ENCODE measurements around the gene CCDC78. TPM values are rescaled to one million over a fixed set of nuclear protein-coding genes. Genes with fewer than 3 reads are reported as not detected.
"Not testable (repeated sequence)": the region's sequence is repeated elsewhere in the genome, so short reads cannot be mapped to it uniquely, and the experiment has no call there.

Gene CCDC78
- total RNA-seq, 4 donors from 2014 or later: 0.40 to 24.3 (median 0.98) TPM

GRCh38 chr16:712740-713250 is 13.4 kb downstream of the CCDC78 start:
- in situ Hi-C loops (cut with MboI; ENCODE audit: low pct_ligation_motif_present in 1 of 4, low pct_unique_long_range_greater_than_20kb in 1 of 4, low sequenced_read_pairs in 3 of 4): loop anchor here in 2 of 4 donors (5.0 to 10.0 kb wide), 2 partner anchors 72 to 75 kb away; partner anchors contain the start of genes CHTF18 (in 2 of the 2) and RPUSD1 (in 2 of the 2)

GRCh38 chr16:711548-712320 is 14.5 kb downstream of the CCDC78 start:
- Histone ChIP-seq H3K4me1 (peaks cover 10 to 26% (median 20%) of the 10 kb centered on the region in 4 donors), H3K36me3 (no peaks in the 10 kb centered on the region), H3K4me3 (no peak overlapping the region), H3K27ac (no peak overlapping the region), H3K9me3 (no peaks in the 10 kb centered on the region), H3K27me3 (peaks cover 80% of the 10 kb centered on the region)
- intact Hi-C loops (cut with DNase I; ENCODE audit: low total_unique reads): loop anchor here (2.0 to 5.0 kb wide), 2 partner anchors 29 to 76 kb away; partner anchors contain the start of genes CHTF18, CIAO3 and RPUSD1
- peak; percentile 85 for DNase-seq
- 10 to 24% methylated on average over 4 to 25 of the region's 25 CpGs for WGBS, 2 donors (ENCODE audit: low coverage in 1 of 2)
- in situ Hi-C loops (cut with MboI; ENCODE audit: low pct_ligation_motif_present in 1 of 4, low pct_unique_long_range_greater_than_20kb in 1 of 4, low sequenced_read_pairs in 3 of 4): loop anchor here in 2 of 4 donors (5.0 to 10.0 kb wide), 2 partner anchors 73 to 76 kb away; partner anchors contain the start of genes CHTF18 (in 2 of the 2) and RPUSD1 (in 2 of the 2)
- TF ChIP-seq POLR2A (IDR thresholded peaks at IDR 0.05) (no peak), CTCF (IDR thresholded peaks at IDR 0.05) (peak; percentile 92 to 94 (median 93))

More at GRCh38 chr16:712740-713250, 13.4 kb downstream of the CCDC78 start:
- H3K4me1 ChIP-seq: peaks cover 10 to 27% (median 19%) of the 10 kb centered on the region in 4 donors
- H3K4me3 ChIP-seq, H3K9me3 ChIP-seq, H3K36me3 ChIP-seq, H3K27ac ChIP-seq: not testable (repeated sequence)
- peak; percentile 58 for DNase-seq
- intact Hi-C loops (cut with DNase I; ENCODE audit: low total_unique reads): loop anchor here (2.0 to 5.0 kb wide), 2 partner anchors 28 to 75 kb away; partner anchors contain the start of genes CHTF18, CIAO3 and RPUSD1
- WGBS, 2 donors (ENCODE audit: low coverage in 1 of 2): 37 to 48% methylated on average over 7 to 13 of the region's 13 CpGs
- peaks cover 75% of the 10 kb centered on the region for H3K27me3 ChIP-seq
- TF ChIP-seq CTCF (IDR thresholded peaks at IDR 0.05): peak; percentile 21 to 47 (median 27)

- H3K4me1 ChIP-seq: peaks cover 3 to 23% (median 17%) of the 10 kb centered on the region in 4 donors
- WGBS, 2 donors (ENCODE audit: low coverage in 1 of 2): 0 to 62% methylated on average over 1 to 12 of the region's 12 CpGs
- no peak overlapping the region for H3K4me3 ChIP-seq
- DNase-seq: no peak
- no peaks in the 10 kb centered on the region for H3K36me3 ChIP-seq
- in situ Hi-C loops (cut with MboI; ENCODE audit: low pct_ligation_motif_present in 1 of 4, low pct_unique_long_range_greater_than_20kb in 1 of 4, low sequenced_read_pairs in 3 of 4) (loop anchor here in 2 of 4 donors (5.0 to 10.0 kb wide), 2 partner anchors 74 to 76 kb away; partner anchors contain the start of genes CHTF18 (in 2 of the 2) and RPUSD1 (in 2 of the 2)), intact Hi-C loops (cut with DNase I; ENCODE audit: low total_unique reads) (loop anchor here (5.0 kb wide), 1 partner anchor 76 kb away; the partner anchor contains the start of genes CHTF18 and RPUSD1)
- peaks cover 80% of the 10 kb centered on the region for H3K27me3 ChIP-seq
- no peaks in the 10 kb centered on the region for H3K9me3 ChIP-seq
- no peak overlapping the region for H3K27ac ChIP-seq
- TF ChIP-seq POLR2AphosphoS5 (IDR thresholded peaks at IDR 0.05): no peak
- TF ChIP-seq EP300 (IDR thresholded peaks at IDR 0.05; ENCODE audit: low read depth): no peak
- no peak for TF ChIP-seq CTCF (IDR thresholded peaks at IDR 0.05)
- TF ChIP-seq POLR2A (IDR thresholded peaks at IDR 0.05): no peak
These were observed 15.2 kb downstream of the CCDC78 start for GRCh38 chr16:711084-711483.

GRCh38 chr16:710500-711075 is 15.7 kb downstream of the CCDC78 start:
- Histone ChIP-seq H3K4me3 (no peak overlapping the region), H3K36me3 (no peaks in the 10 kb centered on the region), H3K9me3 (no peaks in the 10 kb centered on the region), H3K4me1 (peaks cover 0 to 20% (median 14%) of the 10 kb centered on the region in 4 donors), H3K27me3 (peaks cover 79% of the 10 kb centered on the region), H3K27ac (no peak overlapping the region)
- no peak for DNase-seq
- intact Hi-C loops (cut with DNase I; ENCODE audit: low total_unique reads): loop anchor here (5.0 kb wide), 1 partner anchor 77 kb away; the partner anchor contains the start of genes CHTF18 and RPUSD1
- TF ChIP-seq EP300 (IDR thresholded peaks at IDR 0.05; ENCODE audit: low read depth): no peak
- no peak for TF ChIP-seq POLR2AphosphoS5 (IDR thresholded peaks at IDR 0.05)
- TF ChIP-seq CTCF (IDR thresholded peaks at IDR 0.05): no peak
- no peak for TF ChIP-seq POLR2A (IDR thresholded peaks at IDR 0.05)
- in situ Hi-C loops (cut with MboI; ENCODE audit: low pct_ligation_motif_present in 1 of 4, low pct_unique_long_range_greater_than_20kb in 1 of 4, low sequenced_read_pairs in 3 of 4): loop anchor here in 2 of 4 donors (5.0 to 10.0 kb wide), 2 partner anchors 74 to 77 kb away; partner anchors contain the start of genes CHTF18 (in 2 of the 2) and RPUSD1 (in 2 of the 2)
- 40 to 61% methylated on average over 1 to 21 of the region's 21 CpGs for WGBS, 2 donors (ENCODE audit: low coverage in 1 of 2)

Data from transverse colon (tissue), 4 donors.